Glomerular visceral epithelial cell (primary cell): Measurements from ENCODE around the gene RHOBTB1.
A peak's percentile ranks its signal among the peaks of the same experiment; 100 is the strongest.
"Not testable (repeated sequence)": the region's sequence is repeated elsewhere in the genome, so short reads cannot be mapped to it uniquely, and the experiment has no call there.

Source experiments
- DNase-seq: peaks from one replicate; pipeline ENCODE4 v3.0.0-alpha.2; 2016; ENCODE audit errors: extremely low spot score

The RHOBTB1 gene

GRCh38 chr10:60944058-60944909 lies at the start of gene RHOBTB1:
RHOBTB1 (minus strand) TSS chr10:60944185; CDS start chr10:60911542, 32,643 bp downstream.
- DNase-seq: peak; percentile 86

- DNase-seq: no peak
These were observed 48.7 kb upstream of the RHOBTB1 start for GRCh38 chr10:60992636-60993035.

GRCh38 chr10:60990663-60991062 lies 46.7 kb upstream of the RHOBTB1 start:
- no peak for DNase-seq

GRCh38 chr10:60989400-60989876 lies 45.5 kb upstream of the RHOBTB1 start:
- no peak for DNase-seq

- no peak for DNase-seq
These were observed 42.8 kb upstream of the RHOBTB1 start for GRCh38 chr10:60986791-60987190.

GRCh38 chr10:60985951-60986350 lies 42.0 kb upstream of the RHOBTB1 start:
- DNase-seq: no peak

- DNase-seq: no peak
These were observed 37.0 kb upstream of the RHOBTB1 start for GRCh38 chr10:60980997-60981396.

GRCh38 chr10:60979667-60980104 lies 35.7 kb upstream of the RHOBTB1 start:
- no peak for DNase-seq

- DNase-seq: peak; percentile 73
These were observed 34.5 kb upstream of the RHOBTB1 start for GRCh38 chr10:60978287-60979115.

- peak; percentile 36 for DNase-seq
These were observed 33.5 kb upstream of the RHOBTB1 start for GRCh38 chr10:60977161-60978122.

GRCh38 chr10:60976687-60977086 lies 32.7 kb upstream of the RHOBTB1 start:
- no peak for DNase-seq

GRCh38 chr10:60975716-60976115 lies 31.7 kb upstream of the RHOBTB1 start:
- no peak for DNase-seq

- peak; percentile 30 for DNase-seq
These were observed 30.6 kb upstream of the RHOBTB1 start for GRCh38 chr10:60974463-60975149.

- no peak for DNase-seq
These were observed 29.1 kb upstream of the RHOBTB1 start for GRCh38 chr10:60973086-60973485.

GRCh38 chr10:60972181-60972580 lies 28.2 kb upstream of the RHOBTB1 start:
- not testable (repeated sequence) for DNase-seq

- DNase-seq: no peak
These were observed 26.5 kb upstream of the RHOBTB1 start for GRCh38 chr10:60970526-60970925.

- no peak for DNase-seq
These were observed 24.5 kb upstream of the RHOBTB1 start for GRCh38 chr10:60968504-60968903.

- no peak for DNase-seq
These were observed 24.0 kb upstream of the RHOBTB1 start for GRCh38 chr10:60967854-60968484.

GRCh38 chr10:60967260-60967659 lies 23.3 kb upstream of the RHOBTB1 start:
- DNase-seq: no peak

- DNase-seq: no peak
These were observed 21.7 kb upstream of the RHOBTB1 start for GRCh38 chr10:60965696-60966095.
